ENCODE measurements around the gene SVOPL. TPM values are rescaled to one million over a fixed set of nuclear protein-coding genes. Genes with fewer than 3 reads are reported as not detected.

Gene SVOPL
- total and polyA plus RNA-seq, 2 donors (not counting 3 experiments of a cell fraction or from before 2014, with no cell fraction given), result not detected

- Histone ChIP-seq H3K9me3 (replicated peaks; ENCODE audit: control insufficient read depth, insufficient read depth, low read length) (no peaks in the 10 kb centered on the region), H3K27me3 (ENCODE audit: control insufficient read depth in 2 of 2, insufficient read depth in 2 of 2, low read length in 2 of 2) (no peaks in the 10 kb centered on the region), H3K4me1 (ENCODE audit: control insufficient read depth, extremely low read depth, insufficient read depth, low read length) (no peaks in the 10 kb centered on the region), H3K9me1 (replicated peaks; ENCODE audit: control insufficient read depth, extremely low read depth, insufficient read depth, low read length) (no peaks in the 10 kb centered on the region), H4K20me1 (replicated peaks; ENCODE audit: control insufficient read depth, extremely low read depth, insufficient read depth, low read length) (no peaks in the 10 kb centered on the region), H3K79me2 (ENCODE audit: control insufficient read depth, insufficient read depth, low read length) (no peaks in the 10 kb centered on the region), H3K27ac (ENCODE audit: insufficient read depth, low read depth, low read length) (no peak overlapping the region), H3K9ac (replicated peaks; ENCODE audit: extremely low read depth, insufficient read depth, low read length) (no peak overlapping the region), H3K4me3 (replicated peaks in 1 of 3; ENCODE audit: insufficient read depth in 1 of 3, low read depth in 1 of 3, low read length in 3 of 3) (no peak overlapping the region), H3K4me2 (ENCODE audit: insufficient read depth, low read length) (no peak overlapping the region), H2AFZ (ENCODE audit: low read depth, low read length) (no peak overlapping the region), H3K36me3 (ENCODE audit: control insufficient read depth in 2 of 2, extremely low read depth in 1 of 2, insufficient read depth in 2 of 2, low read length in 2 of 2) (peaks cover 4 to 10% of the 10 kb centered on the region in 2 experiments)
- TF ChIP-seq FOS (IDR thresholded peaks at IDR 0.05; ENCODE audit: borderline replicate concordance, insufficient read depth, low read length) (no peak), GATA2 (IDR thresholded peaks at IDR 0.05; ENCODE audit: insufficient read depth, insufficient read length, low read depth, low read length) (no peak)
- ChIA-PET CTCF (interaction anchor here (0.7 to 1.2 kb wide), 2 partner anchors 13 to 170 kb away, joined by 3 to 4 read pairs; no protein-coding TSS in a partner anchor), POLR2A (no interaction called here)
- dilution Hi-C loops (cut with MboI; ENCODE audit: extremely low pct_ligation_motif_present, low sequenced_read_pairs), result no loop called here
- intact Hi-C loops (cut with micrococcal nuclease), result no loop called here
- FAIRE-seq (no peak), DNase-seq (ENCODE audit: low read depth, low spot score) (no peak)
- no TSS peak for BruUV-seq (replicated peaks)
Measured at GRCh38 chr7:138568655-138569054, 132.5 kb downstream of the SVOPL start.

GRCh38 chr7:138565451-138566114 is 135.6 kb downstream of the SVOPL start:
- H3K27me3 ChIP-seq (ENCODE audit: control insufficient read depth in 2 of 2, insufficient read depth in 2 of 2, low read length in 2 of 2), result no peaks in the 10 kb centered on the region
- no TSS peak for BruUV-seq (replicated peaks)
- TF ChIP-seq EZH2 (IDR thresholded peaks at IDR 0.05; ENCODE audit: borderline replicate concordance, low read depth, low read length, severe bottlenecking) (no peak), MYC (IDR thresholded peaks at IDR 0.05; ENCODE audit: low read depth, low read length) (no peak), POLR2A (IDR thresholded peaks at IDR 0.05; ENCODE audit: low read depth, low read length) (no peak), JUN (IDR thresholded peaks at IDR 0.05; ENCODE audit: borderline replicate concordance, insufficient read depth, insufficient read length, low read depth) (no peak), MAX (IDR thresholded peaks at IDR 0.05; ENCODE audit: insufficient read depth, insufficient read length) (no peak), CTCF (IDR thresholded peaks at IDR 0.05; ENCODE audit: extremely low read depth in 1 of 2, insufficient read depth in 1 of 2, low read depth in 1 of 2, low read length in 2 of 2) (no peak), GATA2 (IDR thresholded peaks at IDR 0.05; ENCODE audit: insufficient read depth, insufficient read length, low read depth, low read length) (no peak), FOS (IDR thresholded peaks at IDR 0.05; ENCODE audit: borderline replicate concordance, insufficient read depth, low read length) (no peak), POLR2AphosphoS5 (IDR thresholded peaks at IDR 0.05; ENCODE audit: insufficient read depth, low read depth, low read length) (no peak)
- no peak overlapping the region for H3K27ac ChIP-seq (ENCODE audit: insufficient read depth, low read depth, low read length)
- H3K4me3 ChIP-seq (replicated peaks in 1 of 3; ENCODE audit: insufficient read depth in 1 of 3, low read depth in 1 of 3, low read length in 3 of 3), result no peak overlapping the region
- no peaks in the 10 kb centered on the region for H3K9me1 ChIP-seq (replicated peaks; ENCODE audit: control insufficient read depth, extremely low read depth, insufficient read depth, low read length)
- H3K4me2 ChIP-seq (ENCODE audit: insufficient read depth, low read length), result no peak overlapping the region
- no peaks in the 10 kb centered on the region for H3K9me3 ChIP-seq (replicated peaks; ENCODE audit: control insufficient read depth, insufficient read depth, low read length)
- DNase-seq (ENCODE audit: low read depth, low spot score) (peak; percentile 16), FAIRE-seq (no peak)
- dilution Hi-C loops (cut with MboI; ENCODE audit: extremely low pct_ligation_motif_present, low sequenced_read_pairs), result no loop called here
- ChIA-PET POLR2A (no interaction called here), CTCF (no interaction called here)
- H3K9ac ChIP-seq (replicated peaks; ENCODE audit: extremely low read depth, insufficient read depth, low read length), result no peak overlapping the region
- H3K36me3 ChIP-seq (ENCODE audit: control insufficient read depth in 2 of 2, extremely low read depth in 1 of 2, insufficient read depth in 2 of 2, low read length in 2 of 2), result peaks cover 10% of the 10 kb centered on the region in 2 experiments
- intact Hi-C loops (cut with micrococcal nuclease), result no loop called here
- H3K79me2 ChIP-seq (ENCODE audit: control insufficient read depth, insufficient read depth, low read length), result no peaks in the 10 kb centered on the region
- H4K20me1 ChIP-seq (replicated peaks; ENCODE audit: control insufficient read depth, extremely low read depth, insufficient read depth, low read length), result no peaks in the 10 kb centered on the region
- H2AFZ ChIP-seq (ENCODE audit: low read depth, low read length), result no peak overlapping the region
- no peaks in the 10 kb centered on the region for H3K4me1 ChIP-seq (ENCODE audit: control insufficient read depth, extremely low read depth, insufficient read depth, low read length)
